ENCODE measurements around the gene SH3D21.

SH3D21 gene

DNA sequence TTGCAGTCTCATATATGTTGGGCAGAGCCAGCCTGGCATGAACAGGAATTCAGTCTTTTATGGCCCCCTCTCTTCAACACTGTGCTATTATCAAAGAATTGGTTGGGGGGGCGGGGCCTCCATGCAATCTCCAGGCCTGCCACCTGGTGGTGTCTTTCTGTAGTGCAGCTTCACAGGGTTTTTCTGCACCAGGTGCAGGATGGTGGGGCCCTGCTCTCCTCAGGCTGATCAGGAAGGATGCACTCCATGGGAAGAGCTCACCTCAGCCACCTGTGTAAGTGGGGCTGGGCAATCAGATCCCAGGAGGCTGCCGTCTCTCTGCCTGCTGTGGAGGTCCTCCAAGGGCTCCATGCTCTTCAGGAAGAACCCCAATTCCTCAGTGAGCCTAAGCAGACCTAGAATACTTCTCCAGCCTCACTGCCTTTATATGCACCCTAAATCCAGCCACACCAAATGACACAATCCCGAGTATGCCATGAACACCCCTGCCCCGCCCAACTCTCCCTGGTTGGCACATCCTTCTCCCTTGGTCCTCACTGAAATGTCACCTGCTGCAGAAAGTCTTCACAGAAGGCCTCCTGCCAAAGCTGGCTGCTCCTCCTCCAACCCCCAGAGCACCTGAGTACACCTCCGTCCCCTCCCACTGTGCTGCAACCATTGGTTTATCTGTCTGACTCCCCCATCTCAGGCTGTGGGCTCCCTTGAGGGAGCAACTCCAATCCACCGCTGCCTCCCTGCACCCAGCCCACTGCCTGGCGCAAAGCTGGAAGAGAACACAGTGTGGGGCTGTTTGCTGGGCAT, 63.1 kb downstream of the SH3D21 start:
- H3K9ac ChIP-seq (ENCODE audit: low read depth, low read length) = no peak overlapping the region
- H3K4me1 ChIP-seq (ENCODE audit: control insufficient read depth, insufficient read depth, low read length) = peaks cover 25% of the 10 kb centered on the region
- H3K9me3 ChIP-seq (ENCODE audit: control insufficient read depth, insufficient read depth, low read length) = no peaks in the 10 kb centered on the region
- no peaks in the 10 kb centered on the region for H3K27me3 ChIP-seq (ENCODE audit: control insufficient read depth, insufficient read depth, low read length)
- peaks cover 4% of the 10 kb centered on the region for H3K36me3 ChIP-seq (ENCODE audit: control insufficient read depth, insufficient read depth, low read length)
- no peak overlapping the region for H3K4me3 ChIP-seq (ENCODE audit: low read depth, low read length)

Data from iPS-15b (cell line).